Fibroblast of skin of left quadriceps (primary cell): Measurements from ENCODE around the gene KMT2E.
A peak's percentile ranks its signal among the peaks of the same experiment; 100 is the strongest.
"Not testable (repeated sequence)": the region's sequence is repeated elsewhere in the genome, so short reads cannot be mapped to it uniquely, and the experiment has no call there.

Source experiments
- DNase-seq, 2 experiments: peaks; one replicate each; pipeline ENCODE4 v3.0.0-alpha.2; 2013; ENCODE audit warnings: low read depth in 2 of 2

The KMT2E gene

DNA sequence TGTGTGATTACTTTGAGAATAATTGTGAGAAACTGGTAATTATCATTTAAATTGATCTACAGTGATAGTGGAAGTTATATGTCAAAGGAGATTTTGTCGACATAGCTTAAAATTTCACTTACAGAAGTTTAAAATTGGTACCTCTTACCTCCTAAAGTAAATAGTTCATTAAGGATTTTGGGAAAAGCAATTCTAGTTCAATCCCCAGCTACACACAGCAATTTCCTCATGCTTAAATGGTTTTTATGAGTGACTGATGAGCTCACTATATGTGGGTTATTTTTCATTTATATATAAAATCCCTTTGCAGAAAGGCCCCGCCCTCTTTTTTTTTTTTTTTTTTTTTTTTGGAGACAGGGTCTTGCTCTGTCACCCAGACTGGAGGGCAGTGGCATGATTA is 12.7 kb downstream of the KMT2E start:
- DNase-seq = no peak

DNA sequence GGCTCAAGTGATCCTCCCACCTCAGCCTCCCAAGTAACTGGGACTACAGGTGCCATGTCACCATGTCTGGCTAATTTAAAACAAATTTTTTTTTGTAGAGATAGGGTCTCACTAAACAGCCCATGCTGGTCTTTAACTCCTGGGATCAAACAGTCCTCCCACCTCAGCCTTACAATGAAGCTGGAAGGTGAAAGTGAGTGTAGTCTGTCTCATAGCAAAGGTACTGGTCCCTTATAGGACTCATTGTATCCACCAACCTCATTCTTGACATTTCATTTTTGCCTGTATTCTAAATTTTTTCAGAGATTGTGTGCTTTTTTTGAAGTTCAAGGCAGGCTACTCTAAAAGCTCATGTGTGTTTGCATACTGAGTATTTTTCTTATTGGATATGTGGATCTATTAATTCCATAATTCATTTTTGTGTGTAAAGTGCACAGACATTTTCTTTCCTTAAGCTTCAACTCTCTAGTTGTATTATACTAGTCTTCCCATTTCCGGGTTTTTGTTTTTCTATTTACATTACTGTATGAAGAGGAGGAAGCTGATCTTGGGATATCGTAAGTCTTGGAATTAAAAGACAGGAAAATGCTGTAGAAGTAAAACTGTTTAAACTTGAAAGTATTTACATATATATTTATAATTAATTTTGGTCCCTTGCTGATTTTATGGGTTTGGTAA is 13.3 kb downstream of the KMT2E start:
- DNase-seq = no peak

GRCh38 chr7:105028004-105028403 is 14.0 kb downstream of the KMT2E start:
- DNase-seq = no peak

DNA sequence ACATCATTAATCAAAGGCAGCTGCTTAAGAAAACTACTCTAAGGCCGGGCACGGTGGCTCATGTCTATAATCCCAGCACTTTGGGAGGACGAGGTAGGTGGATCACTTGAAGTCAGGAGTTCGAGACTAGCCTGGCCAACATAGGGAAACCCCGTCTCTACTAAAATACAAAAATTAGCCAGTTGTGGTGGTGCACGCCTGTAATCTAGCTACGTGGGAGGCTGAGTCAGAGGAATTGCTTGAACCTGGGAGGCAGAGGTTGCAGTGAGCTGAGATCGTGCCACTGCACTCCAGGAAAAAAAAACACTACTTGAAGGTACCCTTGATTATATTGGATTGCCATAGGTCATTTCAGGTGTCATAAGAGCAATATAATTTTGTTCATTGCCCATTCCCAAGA is 14.9 kb downstream of the KMT2E start:
- not testable (repeated sequence) for DNase-seq

- DNase-seq = no peak
Measured at GRCh38 chr7:105030447-105030846, 16.4 kb downstream of the KMT2E start.

DNA sequence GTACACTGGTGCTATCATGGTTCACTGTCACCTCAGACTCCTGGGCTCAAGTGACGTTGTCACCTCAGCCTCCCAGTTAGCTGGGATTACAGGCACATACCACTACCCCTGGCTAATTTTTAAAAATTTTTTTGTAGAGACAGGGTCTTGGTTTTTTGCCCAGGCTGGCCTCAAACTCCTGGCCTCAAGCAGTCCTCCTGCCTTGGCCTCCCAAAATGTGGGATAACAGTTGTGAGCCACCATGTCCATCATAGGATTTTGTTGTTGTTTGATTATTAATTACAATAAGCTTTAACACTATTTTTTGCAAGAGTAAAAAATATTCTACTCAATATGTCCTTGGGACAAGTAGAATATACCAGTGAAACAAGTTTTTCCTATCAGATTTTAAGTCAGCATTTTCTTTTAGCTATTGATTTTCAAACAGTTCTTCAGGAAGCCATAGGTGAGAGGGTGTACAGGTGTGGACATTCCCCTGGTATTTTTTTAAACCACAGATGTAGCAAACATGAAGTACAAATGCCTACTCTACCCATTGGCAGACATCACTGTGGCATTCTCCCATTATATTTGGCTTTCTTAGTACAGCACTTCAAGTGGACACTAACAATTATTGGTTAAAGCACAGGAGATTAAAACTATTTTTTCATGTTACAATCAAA is 18.7 kb downstream of the KMT2E start:
- no peak for DNase-seq

- DNase-seq = no peak
Measured at GRCh38 chr7:105035349-105035748, 21.3 kb downstream of the KMT2E start.

GRCh38 chr7:105036217-105037168 is 22.5 kb downstream of the KMT2E start:
- DNase-seq = no peak

- DNase-seq = no peak
Measured at GRCh38 chr7:105037319-105037718, 23.3 kb downstream of the KMT2E start.

DNA sequence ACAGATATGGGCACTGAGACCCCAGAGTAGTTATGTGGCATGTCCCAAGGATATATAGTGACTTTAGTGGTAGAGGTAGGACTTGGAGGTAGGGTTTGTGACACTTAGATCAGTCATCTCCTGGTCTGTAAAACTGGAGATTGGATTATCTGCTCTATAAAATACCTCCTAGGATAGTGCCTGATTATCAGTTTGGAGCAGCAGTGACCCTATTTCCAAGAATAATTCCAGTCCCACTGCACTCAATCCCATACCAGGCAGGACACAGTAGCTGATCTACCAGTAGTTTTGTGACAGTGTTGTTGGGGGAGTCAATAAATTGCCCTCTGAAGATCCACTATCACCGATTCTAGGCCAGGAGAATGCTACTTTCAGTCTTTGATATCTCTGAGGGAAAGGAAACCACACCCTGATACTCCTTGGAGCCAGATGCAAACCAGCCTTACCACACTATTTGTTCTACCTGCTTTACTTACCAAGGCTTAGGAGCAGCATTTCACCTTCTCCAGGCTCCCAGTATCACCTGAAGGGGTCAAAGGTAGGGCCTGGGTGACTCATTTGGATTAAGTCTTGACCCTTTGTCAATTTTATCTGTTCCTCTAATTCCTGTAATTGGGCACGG is 30.6 kb downstream of the KMT2E start:
- no peak for DNase-seq

DNA sequence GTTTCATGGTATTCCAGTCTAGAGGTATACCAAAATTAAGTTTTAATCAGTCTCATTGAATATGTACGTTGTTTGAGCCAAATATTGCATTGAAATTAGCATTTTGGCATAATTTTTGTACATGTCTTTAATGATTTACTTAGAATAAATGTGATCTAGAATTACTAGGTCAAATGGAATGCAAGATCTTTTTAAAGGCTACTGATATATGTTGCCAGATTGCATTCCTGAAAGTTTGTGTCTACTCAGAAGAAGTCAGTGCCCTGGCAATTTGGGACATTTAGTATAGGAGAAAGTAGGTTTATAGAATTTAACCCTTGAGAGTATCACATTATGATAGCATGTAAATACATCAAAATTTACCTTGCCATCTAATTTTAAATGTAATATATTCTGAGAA is 32.4 kb downstream of the KMT2E start:
- peak; percentile 22 to 29 for DNase-seq

DNA sequence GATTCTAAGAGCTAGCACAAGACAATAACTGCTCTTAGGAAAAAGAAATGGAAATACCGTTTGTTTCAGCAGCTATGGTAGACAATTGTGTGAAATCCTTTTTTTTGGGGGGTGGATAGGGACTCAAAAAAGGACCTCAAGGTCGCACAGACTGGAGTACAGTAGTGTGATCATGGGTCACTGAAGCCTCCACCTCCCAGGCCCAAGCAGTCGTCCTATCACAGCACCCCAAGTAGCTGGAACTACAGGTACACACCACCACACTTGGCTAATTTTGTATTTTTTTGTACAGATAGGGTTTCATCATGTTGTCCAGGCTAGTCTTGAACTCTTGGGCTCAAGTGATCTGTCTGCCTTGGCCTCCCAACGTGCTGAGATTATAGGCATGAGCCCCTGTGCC is 33.9 kb downstream of the KMT2E start:
- DNase-seq = no peak

GRCh38 chr7:105050493-105050892 is 36.5 kb downstream of the KMT2E start:
- no peak for DNase-seq

- not testable (repeated sequence) for DNase-seq
Measured at GRCh38 chr7:105050899-105051298, 36.9 kb downstream of the KMT2E start.

DNA sequence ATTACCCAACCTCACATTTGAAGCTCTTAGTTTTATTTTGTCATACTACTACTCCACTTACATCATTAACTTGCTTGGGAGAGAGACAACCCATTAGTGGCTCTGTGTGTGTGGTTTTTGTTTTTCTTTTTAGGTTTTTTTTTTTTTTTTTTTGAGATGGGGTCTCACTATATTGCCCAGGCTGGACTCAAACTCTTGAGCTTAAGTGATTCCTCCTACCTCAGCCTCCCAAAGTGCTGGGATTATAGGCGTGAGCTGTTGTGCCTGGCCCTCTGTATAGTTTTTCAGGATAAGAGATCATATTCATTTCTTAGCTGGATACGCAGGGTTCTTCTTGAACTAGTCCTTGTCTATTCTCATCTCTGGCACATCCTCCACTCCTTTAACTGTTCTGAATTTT is 41.1 kb downstream of the KMT2E start:
- DNase-seq = no peak

- no peak for DNase-seq
Measured at GRCh38 chr7:105055621-105056020, 41.6 kb downstream of the KMT2E start.

GRCh38 chr7:105057472-105057871 is 43.5 kb downstream of the KMT2E start:
- no peak for DNase-seq

- no peak for DNase-seq
Measured at GRCh38 chr7:105060437-105060836, 46.4 kb downstream of the KMT2E start.

- no peak for DNase-seq
Measured at GRCh38 chr7:105060923-105061322, 46.9 kb downstream of the KMT2E start.

DNA sequence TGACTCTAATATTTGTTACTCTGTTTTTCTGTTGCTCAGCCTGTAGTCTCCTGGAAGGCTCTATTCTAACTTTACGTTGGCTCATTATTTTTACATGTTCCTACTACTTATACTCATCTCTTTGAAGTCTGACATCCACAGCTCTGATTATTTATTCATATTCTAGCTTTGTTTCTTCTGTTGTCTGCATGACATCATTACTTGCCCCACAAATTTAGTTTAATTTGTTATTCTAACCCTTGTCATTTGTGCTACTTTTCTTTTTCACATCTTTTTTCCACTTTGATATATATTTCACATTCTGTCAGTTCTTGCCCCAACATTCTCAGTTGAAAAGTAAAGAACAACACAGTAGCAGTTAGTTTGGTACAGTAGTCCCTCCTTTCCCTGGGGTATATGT is 51.1 kb downstream of the KMT2E start:
- no peak for DNase-seq

DNA sequence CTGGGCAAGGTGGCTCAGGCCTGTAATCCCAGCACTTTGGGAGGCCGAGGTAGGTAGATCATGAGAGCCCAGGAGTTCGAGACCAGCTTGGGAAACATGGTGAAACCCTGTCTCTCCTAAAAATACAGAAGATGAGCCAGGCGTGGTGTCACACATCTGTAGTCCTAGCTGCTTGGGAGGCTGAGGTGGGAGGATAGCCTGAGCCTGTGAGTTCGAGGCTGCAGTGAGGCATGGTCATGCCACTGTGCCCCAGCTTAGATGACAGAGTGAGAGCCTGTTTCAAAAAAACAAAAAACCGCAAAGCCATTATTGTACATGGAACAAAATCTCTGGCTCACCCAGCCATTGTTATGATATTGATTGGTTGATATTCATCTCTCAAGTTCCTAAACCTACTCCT is 53.7 kb downstream of the KMT2E start:
- DNase-seq = no peak

DNA sequence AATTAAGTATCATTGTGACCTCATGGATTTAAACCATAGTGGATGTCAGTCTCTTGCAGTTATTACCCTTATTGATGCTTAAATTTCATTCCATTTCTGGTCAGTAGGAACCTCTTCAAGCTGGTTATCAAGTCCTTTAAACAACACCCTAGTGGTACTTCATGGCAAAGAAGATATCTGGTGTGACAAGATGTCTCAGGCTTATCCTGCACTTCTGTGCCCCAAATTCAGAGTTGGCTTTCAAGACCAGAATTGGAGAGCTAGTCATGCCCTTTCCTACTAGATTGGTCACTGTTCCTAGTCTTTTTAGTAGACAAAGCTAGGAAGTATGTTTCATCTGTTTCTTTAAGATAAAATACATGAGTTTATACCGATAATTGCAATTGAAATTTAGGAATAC is 54.9 kb downstream of the KMT2E start:
- DNase-seq = no peak
